HTR-8/SVneo (cell line): ENCODE measurements around the gene C11orf71.

Experiments
- DNase-seq: peaks from one replicate; pipeline ENCODE4 v3.0.0; 2011; ENCODE audit warnings: low spot score, mixed read lengths; ENCODE audit not compliant: insufficient read length
- FAIRE-seq: peaks from 2 replicates; lab custom pipeline; 2011; peaks lifted over from hg19 to GRCh38; lab: Jason Lieb, UNC

Gene C11orf71

GRCh38 chr11:114401311-114401710, 1.0 kb upstream of the C11orf71 start:
- DNase-seq (no peak), FAIRE-seq (peak; percentile 23)

GRCh38 chr11:114400915-114401223, 558 bp upstream of the C11orf71 start:
- DNase-seq (no peak), FAIRE-seq (no peak)

- FAIRE-seq = no peak
- DNase-seq = no peak
These were observed 658 bp downstream of the C11orf71 start for GRCh38 chr11:114399490-114400215.

DNA sequence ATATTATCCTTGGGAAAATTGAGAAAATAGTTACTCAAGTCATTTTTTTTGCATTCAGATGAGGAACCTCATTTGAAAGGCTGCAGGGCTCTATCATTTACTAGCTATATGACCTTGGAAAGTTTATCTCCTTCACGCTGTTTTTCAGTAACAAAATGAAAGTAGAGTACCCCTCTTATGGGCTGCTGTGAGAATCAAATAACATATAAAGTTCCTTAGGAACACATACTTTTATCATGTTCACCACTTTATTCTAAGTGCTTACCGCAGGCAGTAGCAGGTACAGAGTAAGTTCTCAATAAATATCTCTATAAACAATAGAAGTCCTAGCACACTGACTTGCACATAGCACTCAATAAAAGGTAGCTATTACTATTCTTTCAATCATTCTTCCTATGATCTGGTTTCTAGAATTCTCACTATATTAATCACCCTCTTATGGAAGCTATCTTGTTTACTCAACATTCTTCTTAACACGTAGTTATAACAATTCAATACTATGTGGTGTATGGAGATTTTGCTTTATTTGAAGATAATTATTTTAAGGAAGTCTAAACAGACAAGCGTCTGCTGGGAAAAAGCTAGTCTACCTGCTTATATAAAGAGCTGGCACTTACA, 1.9 kb downstream of the C11orf71 start:
- FAIRE-seq (no peak), DNase-seq (no peak)

GRCh38 chr11:114397349-114397982, 2.8 kb downstream of the C11orf71 start:
- no peak for FAIRE-seq
- DNase-seq = no peak

GRCh38 chr11:114396916-114397315, 3.4 kb downstream of the C11orf71 start:
- DNase-seq = no peak
- no peak for FAIRE-seq

GRCh38 chr11:114395736-114396135, 4.6 kb downstream of the C11orf71 start:
- peak; percentile 78 for FAIRE-seq
- DNase-seq = no peak

DNA sequence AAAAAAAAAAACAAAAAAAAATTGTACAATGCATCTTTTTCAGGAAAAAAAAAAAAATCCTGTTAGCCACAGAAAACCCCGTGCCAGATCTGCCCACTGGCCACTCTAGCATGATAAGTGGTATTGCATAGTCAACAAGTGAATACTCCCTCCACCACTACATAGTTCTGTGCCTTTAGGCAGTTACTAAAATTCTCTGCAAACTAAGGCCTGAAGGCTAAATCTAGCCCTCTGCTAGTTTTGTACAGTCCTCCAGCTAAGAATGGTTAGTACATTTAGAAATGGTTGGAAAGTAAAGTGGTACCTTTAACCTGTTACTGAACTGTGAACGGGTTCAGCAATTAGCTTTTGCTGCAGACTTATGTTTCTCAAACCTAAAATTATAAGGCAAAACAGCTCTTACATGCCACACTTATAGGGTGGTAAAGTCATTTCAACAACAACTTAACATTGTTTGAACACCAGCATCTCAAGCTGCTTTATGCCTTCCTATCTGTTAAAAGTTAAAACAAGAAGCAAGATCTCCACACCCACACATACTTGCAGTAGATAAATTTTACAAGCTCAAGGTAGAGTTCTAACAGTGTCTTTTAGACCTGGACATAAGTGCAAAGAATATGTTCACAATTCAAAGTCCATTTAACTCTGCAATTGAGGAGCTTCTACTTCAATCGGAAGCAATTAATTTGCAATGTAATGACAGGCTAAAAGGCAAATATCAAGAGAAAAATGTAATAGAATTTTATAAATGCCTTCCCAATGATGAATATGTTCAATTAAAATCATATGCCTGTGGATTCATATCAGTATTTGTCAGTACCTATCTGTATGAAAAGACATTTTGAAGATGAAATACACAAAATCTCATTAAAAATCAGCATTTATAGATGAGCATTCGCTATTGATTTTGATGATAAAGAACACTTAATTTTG, 7.3 kb downstream of the C11orf71 start:
- FAIRE-seq = no peak

GRCh38 chr11:114386545-114386944, 13.8 kb downstream of the C11orf71 start:
- DNase-seq (no peak), FAIRE-seq (no peak)

More for the DNA sequence above, 7.3 kb downstream of the C11orf71 start:
- DNase-seq = no peak

- FAIRE-seq = no peak
- DNase-seq = no peak
These were observed 14.2 kb downstream of the C11orf71 start for GRCh38 chr11:114386131-114386530.

DNA sequence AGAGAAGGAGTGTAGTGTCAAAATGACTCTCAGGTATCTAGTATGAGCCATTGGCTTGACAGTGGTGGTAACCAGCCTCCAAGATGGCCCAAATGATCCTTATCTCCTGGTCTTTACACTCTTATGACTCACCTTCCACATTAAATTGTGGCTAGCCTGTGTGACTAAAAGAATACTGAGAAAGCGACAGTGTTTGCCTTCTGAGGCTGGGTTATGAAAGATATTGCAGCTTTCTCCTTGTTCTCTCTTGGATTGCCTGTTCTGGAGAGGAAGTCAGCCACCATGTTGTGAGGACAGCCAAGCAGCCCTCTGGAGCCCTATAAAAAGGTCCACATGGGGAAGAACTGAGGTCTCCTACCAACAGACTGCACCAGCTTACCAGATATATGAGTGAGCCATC, 15.8 kb downstream of the C11orf71 start:
- DNase-seq (no peak), FAIRE-seq (no peak)

GRCh38 chr11:114382509-114382908, 17.8 kb downstream of the C11orf71 start:
- no peak for DNase-seq
- FAIRE-seq = no peak

DNA sequence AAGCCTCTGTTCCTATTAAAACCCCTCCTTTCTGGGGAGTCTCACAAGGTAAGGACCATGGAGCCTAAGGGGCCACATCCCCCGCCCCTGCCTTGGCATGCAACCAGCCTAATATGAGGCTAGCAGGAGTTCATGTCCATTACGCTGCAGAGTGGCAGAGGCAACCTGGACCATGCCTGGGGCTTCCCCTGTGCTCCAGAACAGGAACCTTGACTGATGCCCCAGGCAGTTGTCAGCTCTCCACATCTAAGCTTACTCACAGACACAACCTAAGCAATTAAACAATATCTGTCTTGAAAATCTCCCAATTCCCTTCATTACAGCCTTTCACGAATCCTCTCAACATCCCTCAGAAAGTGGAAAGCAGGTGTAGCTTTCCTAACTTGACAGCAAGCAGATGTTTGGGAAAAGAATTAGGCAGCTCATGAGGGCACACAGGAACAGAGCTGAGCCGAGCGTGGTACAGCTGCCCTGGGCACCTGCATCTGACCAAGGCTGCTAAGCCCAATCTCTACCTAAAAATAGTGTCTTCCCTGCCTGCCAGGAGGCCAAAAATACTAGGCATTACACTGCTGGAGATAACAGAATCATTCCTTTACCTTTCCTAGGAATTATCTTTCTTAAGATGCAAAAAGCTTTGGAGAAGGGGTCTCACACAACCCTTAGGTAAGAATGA, 20.8 kb downstream of the C11orf71 start:
- DNase-seq (no peak), FAIRE-seq (no peak)

DNA sequence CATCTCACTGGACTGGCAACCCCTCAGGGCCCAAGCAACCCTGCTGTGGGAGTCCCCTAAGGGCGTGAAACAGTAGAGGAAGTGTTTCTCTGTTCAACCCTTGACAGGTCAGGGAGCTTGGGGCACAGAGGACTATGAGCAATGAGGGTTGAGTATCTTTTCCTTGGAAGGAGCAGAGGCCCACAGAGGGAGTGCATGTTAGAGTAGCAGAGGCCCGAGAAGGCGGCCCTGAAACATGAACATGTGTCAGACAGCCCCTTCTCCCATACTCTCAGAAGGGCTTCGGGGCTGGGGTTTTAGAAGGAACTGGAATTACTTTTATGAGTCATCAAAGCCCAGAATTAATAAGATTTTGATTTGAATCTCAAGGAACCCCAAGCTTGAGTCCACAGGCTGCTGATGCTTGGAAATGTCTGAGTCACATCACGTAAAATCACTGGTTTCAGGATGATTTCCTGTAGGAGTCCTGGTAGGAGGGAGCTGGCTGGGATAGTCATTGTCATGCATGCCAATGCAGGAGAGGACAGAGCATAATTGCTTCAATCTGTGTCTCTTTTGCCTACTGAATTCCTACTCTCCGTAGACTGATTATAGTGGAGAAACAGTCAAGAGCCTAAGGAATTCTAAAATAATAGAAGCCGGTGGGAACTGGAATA, 22.6 kb downstream of the C11orf71 start:
- DNase-seq (peak; percentile 67), FAIRE-seq (peak; percentile 33)

DNA sequence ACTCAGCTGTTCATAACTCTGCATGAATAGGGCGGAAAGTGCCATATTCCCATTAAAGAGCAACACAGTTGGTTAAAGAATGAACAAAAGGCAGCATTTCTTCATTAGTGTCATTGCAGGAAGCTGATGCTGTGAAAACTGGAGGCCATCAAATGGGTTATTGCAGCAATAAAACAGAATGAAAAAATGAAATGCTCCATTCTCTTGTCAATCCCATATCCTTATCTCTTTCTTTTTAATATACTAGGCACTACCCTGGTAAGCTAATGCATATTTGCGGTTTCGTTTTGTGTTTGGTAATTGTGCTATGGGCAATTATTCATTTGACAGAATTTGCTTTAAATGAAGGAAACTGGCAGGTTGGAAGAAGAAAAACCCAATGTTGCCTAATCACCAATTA, 25.3 kb downstream of the C11orf71 start:
- DNase-seq (no peak), FAIRE-seq (no peak)

DNA sequence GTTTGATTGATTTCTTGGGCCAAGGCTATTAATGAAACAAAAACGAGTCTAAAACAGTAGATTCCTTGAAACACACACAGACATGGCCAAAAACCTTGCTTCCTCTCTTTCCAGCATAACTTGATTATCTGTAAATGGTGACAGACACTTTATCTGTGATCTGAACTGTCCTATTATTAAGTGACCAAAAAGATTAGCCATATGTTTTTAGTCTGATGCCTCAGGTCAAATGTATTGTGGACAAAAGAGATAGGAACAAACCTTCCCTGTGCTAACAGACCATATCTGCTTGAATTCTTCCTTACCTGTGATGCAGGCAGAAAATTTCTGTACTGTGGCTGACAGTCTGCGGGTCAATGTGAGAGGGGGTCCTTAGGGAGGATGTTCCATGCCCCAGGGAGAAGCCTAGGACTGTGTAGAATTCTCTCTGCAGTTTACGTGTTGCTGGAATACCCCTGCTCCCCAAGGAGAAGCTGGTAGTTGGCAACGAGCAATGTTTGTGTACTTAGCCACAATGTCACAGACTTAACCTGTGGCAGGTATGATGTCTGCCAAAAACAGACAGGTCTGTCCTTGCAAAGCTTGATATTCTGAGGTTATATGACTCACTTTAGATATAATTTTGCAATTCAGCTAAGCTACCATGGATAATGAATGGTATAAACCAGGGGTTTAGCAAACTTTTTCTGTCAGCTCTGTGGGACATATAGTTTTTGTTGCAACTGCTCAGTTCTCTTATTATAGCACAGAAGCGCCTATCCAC, 31.2 kb downstream of the C11orf71 start:
- DNase-seq (no peak), FAIRE-seq (no peak)

DNA sequence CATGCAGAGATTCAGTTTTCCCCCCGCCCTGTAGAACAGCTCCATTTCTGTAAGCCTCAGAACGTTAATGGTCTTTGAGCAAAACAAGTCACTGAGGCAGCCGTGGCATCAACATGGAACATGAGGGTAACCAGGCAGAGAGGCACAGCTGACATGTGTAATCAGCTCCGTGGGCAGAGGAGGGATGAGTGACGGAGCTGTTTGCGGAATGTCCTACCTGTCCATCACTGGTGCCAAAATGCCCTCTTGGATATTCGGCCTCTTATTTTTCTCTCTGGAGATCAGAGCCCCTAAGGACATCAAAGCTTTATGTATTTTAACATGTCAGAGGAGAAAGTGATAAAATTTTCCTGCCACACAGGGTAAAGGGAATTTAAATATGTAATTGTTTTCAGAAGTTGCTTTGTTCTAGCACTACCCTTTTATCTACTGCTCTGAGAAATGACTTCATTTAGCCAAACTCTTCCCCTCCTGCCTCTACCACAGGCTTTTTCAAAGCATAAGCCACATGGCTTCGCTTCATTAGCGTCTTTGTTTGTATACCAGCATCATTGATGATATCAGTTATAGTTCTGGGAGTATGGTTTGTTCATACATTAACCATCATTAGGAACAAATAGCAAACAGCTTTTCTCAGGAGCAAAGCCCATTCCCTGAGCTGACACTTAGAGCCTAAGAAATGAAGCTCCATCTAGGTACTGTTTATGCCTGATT, 32.9 kb downstream of the C11orf71 start:
- no peak for DNase-seq
- peak; percentile 44 for FAIRE-seq
